Measurements from ENCODE around the gene PLA1A.

PLA1A gene

DNA sequence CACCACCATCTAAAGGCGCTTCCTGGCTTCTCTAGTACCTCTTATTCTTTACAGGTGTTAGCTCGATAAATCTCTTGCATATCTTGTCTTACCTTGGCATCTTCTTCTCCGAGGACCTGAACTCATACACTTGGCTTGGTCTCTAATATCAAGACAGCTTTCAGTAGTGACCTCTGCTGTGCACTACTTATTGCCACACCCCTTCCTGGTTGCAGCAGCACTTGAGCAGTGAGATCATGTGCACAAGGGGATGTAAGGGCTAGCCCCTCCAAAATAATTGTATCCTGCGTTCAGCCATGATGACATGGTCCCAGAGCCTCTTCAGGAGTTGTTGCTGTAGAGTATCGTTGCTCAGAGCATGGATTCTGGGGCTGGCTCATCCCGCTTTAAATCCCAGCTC lies 1.3 kb upstream of the PLA1A start:
- no peak for DNase-seq
- Mint-ChIP-seq H3K36me3 (ENCODE audit: low read depth) (no peaks in the 10 kb centered on the region), H3K4me3 (no peak overlapping the region), H3K4me1 (peaks cover 36% of the 10 kb centered on the region), H3K9me3 (peaks cover under 1% of the 10 kb centered on the region), H3K27me3 (ENCODE audit: low read depth, poor library complexity) (peaks cover 23% of the 10 kb centered on the region), H3K27ac (no peak overlapping the region)
- TF ChIP-seq, protein P1, sequence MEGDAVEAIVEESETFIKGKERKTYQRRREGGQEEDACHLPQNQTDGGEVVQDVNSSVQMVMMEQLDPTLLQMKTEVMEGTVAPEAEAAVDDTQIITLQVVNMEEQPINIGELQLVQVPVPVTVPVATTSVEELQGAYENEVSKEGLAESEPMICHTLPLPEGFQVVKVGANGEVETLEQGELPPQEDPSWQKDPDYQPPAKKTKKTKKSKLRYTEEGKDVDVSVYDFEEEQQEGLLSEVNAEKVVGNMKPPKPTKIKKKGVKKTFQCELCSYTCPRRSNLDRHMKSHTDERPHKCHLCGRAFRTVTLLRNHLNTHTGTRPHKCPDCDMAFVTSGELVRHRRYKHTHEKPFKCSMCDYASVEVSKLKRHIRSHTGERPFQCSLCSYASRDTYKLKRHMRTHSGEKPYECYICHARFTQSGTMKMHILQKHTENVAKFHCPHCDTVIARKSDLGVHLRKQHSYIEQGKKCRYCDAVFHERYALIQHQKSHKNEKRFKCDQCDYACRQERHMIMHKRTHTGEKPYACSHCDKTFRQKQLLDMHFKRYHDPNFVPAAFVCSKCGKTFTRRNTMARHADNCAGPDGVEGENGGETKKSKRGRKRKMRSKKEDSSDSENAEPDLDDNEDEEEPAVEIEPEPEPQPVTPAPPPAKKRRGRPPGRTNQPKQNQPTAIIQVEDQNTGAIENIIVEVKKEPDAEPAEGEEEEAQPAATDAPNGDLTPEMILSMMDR (IDR thresholded peaks at IDR 0.05), result no peak

- Mint-ChIP-seq H3K27ac (no peak overlapping the region), H3K36me3 (ENCODE audit: low read depth) (no peaks in the 10 kb centered on the region), H3K9me3 (no peaks in the 10 kb centered on the region), H3K4me3 (no peak overlapping the region), H3K27me3 (ENCODE audit: low read depth, poor library complexity) (peaks cover 16% of the 10 kb centered on the region), H3K4me1 (peaks cover 36% of the 10 kb centered on the region)
- TF ChIP-seq, protein P1 (IDR thresholded peaks at IDR 0.05), result no peak
- DNase-seq, result no peak
These were observed 869 bp downstream of the PLA1A start for GRCh38 chr3:119598410-119599098.

DNA sequence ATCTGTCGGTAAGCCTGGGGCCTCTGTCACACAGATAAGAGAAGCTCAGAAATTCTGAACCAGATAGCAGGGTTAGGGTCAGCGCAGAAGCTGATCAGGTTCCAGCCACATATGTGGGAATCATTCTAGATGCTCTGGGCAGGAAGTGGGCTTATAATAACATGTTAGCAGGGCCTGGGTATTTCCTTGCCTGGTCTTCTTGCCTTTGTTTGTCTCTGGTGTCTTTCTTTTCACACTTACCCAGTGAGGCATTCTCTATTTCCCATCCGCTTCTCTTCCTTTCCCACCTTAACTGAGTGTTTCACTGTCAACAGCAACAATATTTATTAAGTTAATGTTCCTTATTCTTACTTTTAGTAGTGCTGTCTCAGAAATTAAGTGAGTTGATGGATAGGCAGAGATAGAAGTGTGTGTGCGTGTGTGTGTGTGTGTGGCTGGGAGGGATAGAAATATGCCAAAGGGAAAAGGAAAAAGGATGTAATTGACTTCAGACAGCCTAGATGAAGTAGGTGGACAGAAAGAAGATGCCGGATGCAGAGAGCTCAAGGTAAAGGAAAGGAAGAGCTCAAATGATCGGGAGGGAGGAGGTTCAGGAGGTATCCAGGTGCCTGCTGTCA lies 2.0 kb downstream of the PLA1A start:
- Mint-ChIP-seq H3K27me3 (ENCODE audit: low read depth, poor library complexity) (peaks cover 9% of the 10 kb centered on the region), H3K27ac (no peak overlapping the region), H3K4me3 (no peak overlapping the region), H3K36me3 (ENCODE audit: low read depth) (no peaks in the 10 kb centered on the region), H3K4me1 (peaks cover 36% of the 10 kb centered on the region), H3K9me3 (no peaks in the 10 kb centered on the region)
- DNase-seq, result no peak
- TF ChIP-seq, protein P1 (IDR thresholded peaks at IDR 0.05), result no peak

- Mint-ChIP-seq H3K27me3 (ENCODE audit: low read depth, poor library complexity) (peaks cover 9% of the 10 kb centered on the region), H3K4me1 (peaks cover 36% of the 10 kb centered on the region), H3K9me3 (no peaks in the 10 kb centered on the region), H3K4me3 (no peak overlapping the region), H3K27ac (no peak overlapping the region), H3K36me3 (ENCODE audit: low read depth) (no peaks in the 10 kb centered on the region)
- peak; percentile 16 for DNase-seq
- TF ChIP-seq, protein P1 (IDR thresholded peaks at IDR 0.05), result peak; percentile 38
These were observed 3.0 kb downstream of the PLA1A start for GRCh38 chr3:119600732-119601131.

DNA sequence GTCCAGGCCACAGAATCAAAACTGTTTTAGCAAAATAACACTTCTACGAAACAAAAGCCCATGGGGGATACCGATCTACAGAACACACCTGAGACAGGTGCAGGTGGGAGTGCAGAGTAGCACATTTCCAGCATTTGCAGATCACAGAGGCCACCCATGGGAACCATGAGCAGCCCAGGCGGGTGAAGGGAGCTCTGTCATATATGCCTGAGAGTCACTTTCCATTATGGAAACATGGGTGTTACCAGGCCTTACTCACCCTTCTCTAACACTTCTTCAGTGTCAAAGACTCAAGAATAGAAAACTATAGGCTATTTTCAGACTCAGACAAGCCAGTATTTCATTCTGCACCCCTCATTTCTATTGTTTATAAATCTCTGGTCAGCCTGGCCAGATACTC lies 3.5 kb downstream of the PLA1A start:
- no peak overlapping the region for H3K4me3 Mint-ChIP-seq
- H3K9me3 Mint-ChIP-seq, result no peaks in the 10 kb centered on the region
- TF ChIP-seq, protein P1 (IDR thresholded peaks at IDR 0.05), result no peak
- H3K4me1 Mint-ChIP-seq, result peaks cover 36% of the 10 kb centered on the region
- H3K36me3 Mint-ChIP-seq (ENCODE audit: low read depth), result no peaks in the 10 kb centered on the region
- H3K27ac Mint-ChIP-seq, result no peak overlapping the region
- peaks cover 9% of the 10 kb centered on the region for H3K27me3 Mint-ChIP-seq (ENCODE audit: low read depth, poor library complexity)
- DNase-seq, result no peak

DNA sequence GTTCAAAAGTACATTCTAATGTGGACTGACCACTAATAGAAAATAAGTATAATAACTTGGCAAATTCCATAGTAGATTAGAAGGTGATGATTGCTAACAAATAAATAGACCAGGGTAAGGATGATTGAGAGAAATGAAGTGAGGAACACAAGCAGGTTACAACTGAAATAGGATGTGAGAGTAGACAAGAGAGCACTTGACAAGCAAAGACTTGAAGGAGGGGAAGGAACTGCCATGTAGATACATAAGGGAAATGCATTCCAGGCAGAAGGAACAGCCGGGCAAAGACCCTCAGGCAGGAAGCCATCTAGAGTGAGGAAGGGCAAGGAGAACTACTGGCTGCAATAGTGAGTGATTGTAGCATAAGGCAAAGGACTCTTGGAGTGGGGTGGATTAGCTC lies 5.0 kb downstream of the PLA1A start:
- Mint-ChIP-seq H3K4me1 (peaks cover 29% of the 10 kb centered on the region), H3K36me3 (ENCODE audit: low read depth) (no peaks in the 10 kb centered on the region), H3K4me3 (no peak overlapping the region), H3K9me3 (no peaks in the 10 kb centered on the region), H3K27me3 (ENCODE audit: low read depth, poor library complexity) (peaks cover 9% of the 10 kb centered on the region), H3K27ac (no peak overlapping the region)
- DNase-seq, result no peak
- TF ChIP-seq, protein P1 (IDR thresholded peaks at IDR 0.05), result no peak
